GM19025 (cell line): ENCODE data around the gene PALM2AKAP2.
"Not testable (repeated sequence)": the region's sequence is repeated elsewhere in the genome, so short reads cannot be mapped to it uniquely, and the experiment has no call there.

ENCODE experiments used
- ATAC-seq: cut with Tn5 transposase; IDR thresholded peaks from one replicate; pipeline ENCODE4 v1.9.1; 2021; ENCODE audit warnings: mild to moderate bottlenecking, low read depth, moderate library complexity; ENCODE audit not compliant: unreplicated experiment

Gene PALM2AKAP2

DNA sequence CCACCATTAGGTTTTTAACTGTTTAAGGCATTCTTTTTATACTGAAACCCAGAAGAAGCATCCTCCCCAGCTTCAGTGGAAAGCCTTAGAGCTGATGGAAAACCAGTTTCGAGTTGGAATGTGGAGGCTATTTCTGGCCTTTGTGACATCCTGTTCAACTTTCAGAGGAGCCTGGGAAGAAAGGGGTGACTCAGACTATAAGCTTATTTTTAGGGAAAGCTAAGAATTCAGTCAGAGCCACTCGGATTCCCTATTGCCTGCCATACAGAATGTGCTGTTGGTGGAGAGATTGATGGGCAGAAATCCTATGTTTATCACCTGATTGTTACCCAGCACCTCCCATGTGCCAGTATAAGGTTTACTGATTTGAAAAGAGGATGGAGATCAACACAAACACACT lies 19.8 kb downstream of the PALM2AKAP2 start:
- ATAC-seq, result no peak

DNA sequence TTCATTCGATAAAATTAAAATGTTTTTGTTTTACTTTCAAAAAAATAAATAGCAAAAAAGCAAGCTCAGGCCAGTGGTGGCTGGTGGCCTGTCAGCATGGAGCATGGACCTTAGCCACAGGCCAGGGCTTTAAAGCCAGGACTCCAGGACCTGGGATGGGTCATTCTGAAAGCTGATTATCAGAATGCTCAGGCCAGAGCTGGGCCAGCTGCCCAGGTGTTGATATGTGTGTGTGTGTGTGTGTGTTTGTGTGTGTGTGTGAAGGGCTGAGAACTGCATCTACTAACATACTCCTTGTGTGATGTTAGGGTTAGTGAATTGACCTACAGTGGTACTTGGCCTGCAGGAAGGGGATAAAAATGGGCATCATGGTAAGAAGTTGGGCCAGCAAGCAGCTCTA lies 21.5 kb downstream of the PALM2AKAP2 start:
- no peak for ATAC-seq

DNA sequence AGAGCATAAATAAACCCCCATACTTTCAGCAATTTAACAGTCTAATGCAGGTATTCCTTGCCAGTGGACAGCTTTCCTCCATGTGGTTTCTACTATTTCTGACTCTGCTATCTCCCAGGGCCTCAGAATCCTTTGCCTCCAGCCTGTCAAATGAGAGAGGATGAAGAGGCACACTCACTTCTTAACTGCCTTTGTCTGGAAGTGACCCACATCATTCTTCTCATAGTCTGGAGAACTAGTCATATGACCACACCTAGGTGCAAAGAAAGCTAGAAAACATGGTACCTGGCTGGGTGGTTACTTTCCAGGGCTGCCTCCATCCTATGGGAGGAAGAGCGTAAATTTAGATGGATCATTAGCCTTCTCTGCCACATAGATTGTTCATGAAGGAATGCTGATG lies 22.5 kb downstream of the PALM2AKAP2 start:
- no peak for ATAC-seq

- no peak for ATAC-seq
These were observed 25.1 kb downstream of the PALM2AKAP2 start for GRCh38 chr9:109805050-109805449.

GRCh38 chr9:109806506-109807115 lies 26.6 kb downstream of the PALM2AKAP2 start:
- no peak for ATAC-seq

DNA sequence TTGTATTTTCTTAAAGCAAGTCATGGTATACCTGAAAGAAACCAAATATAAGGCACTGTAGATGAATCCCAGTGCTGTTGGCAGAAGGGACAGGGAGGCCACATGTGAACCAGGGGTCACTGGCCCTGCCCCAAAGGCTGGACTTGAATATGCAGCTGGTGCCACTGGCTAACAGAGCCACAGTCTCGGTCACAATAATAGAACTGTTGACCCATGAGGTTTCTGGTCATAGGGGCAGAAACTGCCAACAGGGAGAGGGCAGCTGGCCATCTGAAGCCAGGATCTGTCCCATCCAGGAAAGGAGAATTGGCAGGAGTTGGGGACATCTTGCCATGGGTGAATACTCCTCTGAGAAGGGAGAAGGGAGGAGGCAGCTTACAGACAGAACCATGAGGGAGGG lies 31.9 kb downstream of the PALM2AKAP2 start:
- no peak for ATAC-seq

- no peak for ATAC-seq
These were observed 32.3 kb downstream of the PALM2AKAP2 start for GRCh38 chr9:109812331-109812730.

DNA sequence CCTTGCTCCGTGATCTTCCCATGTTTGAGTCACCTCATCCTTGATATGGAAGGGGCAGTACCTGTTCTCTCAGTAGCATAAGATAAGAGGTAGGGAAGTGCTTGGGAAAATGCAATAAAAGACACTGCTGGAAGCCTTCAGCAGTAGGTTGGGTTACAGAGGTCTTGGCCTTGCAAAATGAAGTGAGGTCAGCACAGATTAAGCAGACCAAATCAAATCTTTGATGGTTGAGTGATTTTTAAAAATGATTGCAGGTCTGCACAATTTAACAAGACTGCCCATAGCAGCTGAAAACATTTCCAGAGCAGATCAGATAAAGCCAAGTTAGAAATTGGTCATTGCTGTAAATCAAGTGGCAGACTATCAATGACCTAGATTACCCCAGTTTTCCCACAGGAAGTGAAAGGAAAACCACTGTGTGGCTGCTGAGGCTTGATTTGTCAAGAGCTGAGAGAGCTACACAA lies 32.9 kb downstream of the PALM2AKAP2 start:
- ATAC-seq, result no peak

GRCh38 chr9:109813303-109813702 lies 33.3 kb downstream of the PALM2AKAP2 start:
- no peak for ATAC-seq

GRCh38 chr9:109813829-109814228 lies 33.8 kb downstream of the PALM2AKAP2 start:
- ATAC-seq, result no peak

DNA sequence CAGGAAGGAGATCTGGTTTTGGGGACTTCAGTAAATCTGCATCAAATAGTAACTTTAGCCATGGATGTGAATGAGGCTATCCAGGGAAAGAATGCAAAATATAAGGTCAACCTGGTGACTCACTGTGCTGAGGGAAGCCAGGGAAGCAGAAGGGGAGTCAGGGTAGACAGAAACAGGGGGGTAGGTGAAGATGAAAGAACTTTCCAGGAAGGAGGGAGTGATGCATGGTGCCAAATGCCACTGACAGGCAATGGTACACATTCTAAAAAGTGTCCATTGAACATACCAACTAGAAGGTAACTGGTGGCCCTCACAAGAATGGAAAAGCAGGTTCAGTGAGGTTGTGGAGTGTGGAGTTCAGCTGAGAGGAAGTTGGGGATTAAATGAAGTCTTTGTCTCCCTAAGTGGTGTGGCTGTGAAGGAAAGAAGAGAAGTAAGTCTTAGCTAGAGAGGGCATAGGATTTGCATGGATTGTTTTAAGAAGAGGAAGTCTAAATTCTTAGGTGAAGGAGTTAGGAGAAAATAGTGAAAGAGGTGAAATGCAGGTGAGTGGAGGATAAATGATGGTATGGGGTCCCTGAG lies 35.5 kb downstream of the PALM2AKAP2 start:
- ATAC-seq, result no peak

- ATAC-seq, result no peak
These were observed 36.5 kb downstream of the PALM2AKAP2 start for GRCh38 chr9:109816490-109816889.

DNA sequence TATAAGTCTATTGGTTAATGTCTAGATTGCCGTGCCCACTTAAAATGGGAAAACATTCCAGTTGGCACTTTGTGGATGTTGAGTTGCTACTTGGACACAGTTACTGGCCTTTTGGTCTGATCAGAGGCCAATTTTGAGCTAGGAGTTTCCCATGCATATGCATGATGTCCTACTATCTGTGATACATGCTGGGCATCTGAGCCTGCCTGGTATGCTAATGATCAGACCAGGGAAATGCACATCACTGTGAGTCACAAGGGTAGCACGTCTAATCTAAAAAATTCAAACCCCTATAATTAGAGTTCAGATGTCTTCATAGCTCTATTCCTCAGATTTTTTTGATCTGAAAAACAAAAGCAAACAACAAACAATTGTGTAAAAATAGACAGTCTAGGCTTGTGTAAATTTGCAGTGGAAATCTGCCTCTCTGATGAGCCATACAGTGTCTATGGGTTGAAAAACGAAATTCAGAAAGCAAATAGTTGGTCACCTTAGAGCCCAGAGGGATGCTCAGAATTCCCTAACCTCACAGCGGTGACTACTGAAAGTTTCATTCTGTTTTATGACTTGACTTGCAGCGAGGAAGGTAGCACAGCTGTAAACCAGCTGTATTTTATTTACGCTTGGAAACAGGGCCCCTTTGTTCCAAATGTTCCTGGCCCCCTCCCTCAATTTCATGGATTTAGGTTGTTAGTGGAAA lies 37.3 kb downstream of the PALM2AKAP2 start:
- ATAC-seq, result no peak

DNA sequence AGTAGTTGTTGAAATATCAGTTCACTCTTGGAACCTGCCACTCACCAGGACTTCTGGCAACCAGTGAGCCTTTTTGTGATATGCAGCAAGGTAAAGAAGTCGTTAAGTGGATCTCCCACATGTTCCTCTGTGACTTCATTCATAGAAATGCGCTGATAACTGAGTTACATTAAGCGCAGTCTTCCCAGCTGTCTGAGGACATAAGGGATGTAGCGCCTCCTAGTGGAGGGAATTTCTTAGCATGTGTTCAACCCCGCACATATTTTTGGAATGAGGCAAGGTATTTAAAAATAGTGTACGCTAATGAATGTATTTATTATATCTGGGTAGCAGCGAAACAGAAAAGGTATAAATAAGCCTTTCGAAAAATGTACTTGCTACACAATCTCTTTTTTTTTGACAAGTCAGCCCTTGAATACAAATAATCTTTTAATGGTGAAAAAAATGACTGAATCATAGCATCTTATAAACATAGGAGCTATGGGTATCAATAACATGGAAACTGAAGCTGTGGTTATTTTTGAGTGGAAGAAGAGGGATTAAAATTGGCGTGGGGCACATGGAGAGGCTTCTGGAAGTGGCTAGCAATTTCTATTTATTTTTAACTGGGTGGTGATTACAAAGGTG lies 38.0 kb downstream of the PALM2AKAP2 start:
- ATAC-seq, result no peak

GRCh38 chr9:109821711-109822110 lies 41.7 kb downstream of the PALM2AKAP2 start:
- no peak for ATAC-seq

- ATAC-seq, result not testable (repeated sequence)
These were observed 45.4 kb downstream of the PALM2AKAP2 start for GRCh38 chr9:109825383-109825782.

- ATAC-seq, result no peak
These were observed 46.6 kb downstream of the PALM2AKAP2 start for GRCh38 chr9:109826559-109826958.

DNA sequence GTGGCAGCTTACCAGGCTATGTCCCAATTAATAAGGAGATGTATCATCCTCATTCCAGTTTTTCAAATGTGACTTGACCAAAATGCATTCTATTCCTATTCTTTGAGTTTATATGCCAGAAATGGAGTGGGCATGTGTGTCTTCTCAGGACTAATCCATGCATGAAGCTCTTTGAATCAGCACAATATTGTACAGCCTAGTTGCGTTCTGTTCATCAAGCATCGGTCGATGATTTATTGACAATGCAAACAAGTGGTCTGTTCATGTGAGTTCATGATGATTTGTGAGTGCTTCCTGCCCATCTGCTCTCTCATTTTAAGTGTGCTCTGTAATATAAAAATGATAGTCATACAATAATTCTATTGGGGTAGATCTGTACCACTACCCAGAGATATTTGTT lies 48.3 kb downstream of the PALM2AKAP2 start:
- ATAC-seq, result no peak
